ENCODE results near the gene NRG3.

Gene NRG3

GRCh38 chr10:81900989-81901388 lies 26.0 kb downstream of the NRG3 start:
- no peaks in the 10 kb centered on the region for H3K4me1 ChIP-seq (ENCODE audit: control insufficient read depth, low read length)
- no peak overlapping the region for H3K27ac ChIP-seq (ENCODE audit: low read depth, low read length)
- H3K9me3 ChIP-seq (ENCODE audit: control insufficient read depth, insufficient read depth, low read length), result no peaks in the 10 kb centered on the region
- no peaks in the 10 kb centered on the region for H3K27me3 ChIP-seq (ENCODE audit: control insufficient read depth, low read length)
- no peak overlapping the region for H3K4me2 ChIP-seq (ENCODE audit: low read length)
- no peak overlapping the region for H3K4me3 ChIP-seq (ENCODE audit: low read length)
- H3K9me2 ChIP-seq (replicated peaks; ENCODE audit: control insufficient read depth, low read length), result no peaks in the 10 kb centered on the region
- no peaks in the 10 kb centered on the region for H3K79me2 ChIP-seq (ENCODE audit: control insufficient read depth, low read length)
- TF ChIP-seq CTCF (IDR thresholded peaks at IDR 0.05; ENCODE audit: low read depth, low read length, poor library complexity, severe bottlenecking) (no peak), EZH2phosphoT487 (IDR thresholded peaks at IDR 0.05; ENCODE audit: borderline replicate concordance, low read length) (no peak)
- no peaks in the 10 kb centered on the region for H3K36me3 ChIP-seq (ENCODE audit: control insufficient read depth, low read length)
- H4K20me1 ChIP-seq (ENCODE audit: control insufficient read depth, insufficient read depth, low read depth, low read length), result no peaks in the 10 kb centered on the region
- H3F3A ChIP-seq (ENCODE audit: control insufficient read depth, insufficient read depth), result no peaks in the 10 kb centered on the region

- Histone ChIP-seq H3K27ac (ENCODE audit: low read depth, low read length) (no peak overlapping the region), H3K27me3 (ENCODE audit: control insufficient read depth, low read length) (no peaks in the 10 kb centered on the region), H3F3A (ENCODE audit: control insufficient read depth, insufficient read depth) (no peaks in the 10 kb centered on the region), H3K9me3 (ENCODE audit: control insufficient read depth, insufficient read depth, low read length) (no peaks in the 10 kb centered on the region), H4K20me1 (ENCODE audit: control insufficient read depth, insufficient read depth, low read depth, low read length) (no peaks in the 10 kb centered on the region), H3K36me3 (ENCODE audit: control insufficient read depth, low read length) (no peaks in the 10 kb centered on the region), H3K4me3 (ENCODE audit: low read length) (no peak overlapping the region), H3K79me2 (ENCODE audit: control insufficient read depth, low read length) (no peaks in the 10 kb centered on the region), H3K9me2 (replicated peaks; ENCODE audit: control insufficient read depth, low read length) (no peaks in the 10 kb centered on the region), H3K4me1 (ENCODE audit: control insufficient read depth, low read length) (no peaks in the 10 kb centered on the region), H3K4me2 (ENCODE audit: low read length) (no peak overlapping the region)
- TF ChIP-seq EZH2phosphoT487 (IDR thresholded peaks at IDR 0.05; ENCODE audit: borderline replicate concordance, low read length) (no peak), CTCF (IDR thresholded peaks at IDR 0.05; ENCODE audit: low read depth, low read length, poor library complexity, severe bottlenecking) (no peak)
Observed at GRCh38 chr10:81903472-81903871, 28.5 kb downstream of the NRG3 start.

GRCh38 chr10:81905161-81905560 lies 30.2 kb downstream of the NRG3 start:
- Histone ChIP-seq H3K27ac (ENCODE audit: low read depth, low read length) (no peak overlapping the region), H3K9me2 (replicated peaks; ENCODE audit: control insufficient read depth, low read length) (no peaks in the 10 kb centered on the region), H3K9me3 (ENCODE audit: control insufficient read depth, insufficient read depth, low read length) (no peaks in the 10 kb centered on the region), H3K79me2 (ENCODE audit: control insufficient read depth, low read length) (no peaks in the 10 kb centered on the region), H3F3A (ENCODE audit: control insufficient read depth, insufficient read depth) (no peaks in the 10 kb centered on the region), H3K36me3 (ENCODE audit: control insufficient read depth, low read length) (no peaks in the 10 kb centered on the region), H3K27me3 (ENCODE audit: control insufficient read depth, low read length) (no peaks in the 10 kb centered on the region), H4K20me1 (ENCODE audit: control insufficient read depth, insufficient read depth, low read depth, low read length) (no peaks in the 10 kb centered on the region), H3K4me3 (ENCODE audit: low read length) (no peak overlapping the region), H3K4me2 (ENCODE audit: low read length) (no peak overlapping the region), H3K4me1 (ENCODE audit: control insufficient read depth, low read length) (no peaks in the 10 kb centered on the region)
- TF ChIP-seq EZH2phosphoT487 (IDR thresholded peaks at IDR 0.05; ENCODE audit: borderline replicate concordance, low read length) (no peak), CTCF (IDR thresholded peaks at IDR 0.05; ENCODE audit: low read depth, low read length, poor library complexity, severe bottlenecking) (no peak)

GRCh38 chr10:81909453-81909852 lies 34.5 kb downstream of the NRG3 start:
- Histone ChIP-seq H3K9me3 (ENCODE audit: control insufficient read depth, insufficient read depth, low read length) (no peaks in the 10 kb centered on the region), H3K27me3 (ENCODE audit: control insufficient read depth, low read length) (no peaks in the 10 kb centered on the region), H3K4me3 (ENCODE audit: low read length) (no peak overlapping the region), H3K27ac (ENCODE audit: low read depth, low read length) (no peak overlapping the region), H3K4me2 (ENCODE audit: low read length) (no peak overlapping the region), H3K4me1 (ENCODE audit: control insufficient read depth, low read length) (no peaks in the 10 kb centered on the region), H3K79me2 (ENCODE audit: control insufficient read depth, low read length) (no peaks in the 10 kb centered on the region), H3F3A (ENCODE audit: control insufficient read depth, insufficient read depth) (no peaks in the 10 kb centered on the region), H4K20me1 (ENCODE audit: control insufficient read depth, insufficient read depth, low read depth, low read length) (no peaks in the 10 kb centered on the region), H3K9me2 (replicated peaks; ENCODE audit: control insufficient read depth, low read length) (no peaks in the 10 kb centered on the region), H3K36me3 (ENCODE audit: control insufficient read depth, low read length) (no peaks in the 10 kb centered on the region)
- TF ChIP-seq EZH2phosphoT487 (IDR thresholded peaks at IDR 0.05; ENCODE audit: borderline replicate concordance, low read length) (no peak), CTCF (IDR thresholded peaks at IDR 0.05; ENCODE audit: low read depth, low read length, poor library complexity, severe bottlenecking) (no peak)

All from DOHH2 (cell line).